ENCODE data around the gene TRPV4.

GRCh38 chr12:109813810-109814416 is 19.3 kb downstream of the TRPV4 start:
- TF ChIP-seq CTCF (IDR thresholded peaks at IDR 0.05) (no peak), POLR2AphosphoS5 (IDR thresholded peaks at IDR 0.05; ENCODE audit: low read depth, low read length) (no peak), SIN3A (IDR thresholded peaks at IDR 0.05; ENCODE audit: borderline replicate concordance, insufficient read depth, low read depth, low read length) (no peak)

All from Panc1 (cell line).